Stimulated activated CD4-positive, alpha-beta T cell treated with anti-CD3 and anti-CD28 coated beads, Interleukin-4, amount 100 ng/mL, for 24 hours (primary cell): ENCODE results near the gene RBMS1.

ENCODE experiments used
- DNase-seq: peaks from one replicate; pipeline ENCODE4 v3.0.0-alpha.2; 2020

Gene RBMS1

GRCh38 chr2:160493227-160494028, at the start of gene RBMS1:
Gene RBMS1 (minus strand): TSS chr2:160493807. CDS start chr2:160493363, 444 bp downstream.
- peak; percentile 51 for DNase-seq

GRCh38 chr2:160541745-160542144, 48.1 kb upstream of the RBMS1 start:
- no peak for DNase-seq

DNA sequence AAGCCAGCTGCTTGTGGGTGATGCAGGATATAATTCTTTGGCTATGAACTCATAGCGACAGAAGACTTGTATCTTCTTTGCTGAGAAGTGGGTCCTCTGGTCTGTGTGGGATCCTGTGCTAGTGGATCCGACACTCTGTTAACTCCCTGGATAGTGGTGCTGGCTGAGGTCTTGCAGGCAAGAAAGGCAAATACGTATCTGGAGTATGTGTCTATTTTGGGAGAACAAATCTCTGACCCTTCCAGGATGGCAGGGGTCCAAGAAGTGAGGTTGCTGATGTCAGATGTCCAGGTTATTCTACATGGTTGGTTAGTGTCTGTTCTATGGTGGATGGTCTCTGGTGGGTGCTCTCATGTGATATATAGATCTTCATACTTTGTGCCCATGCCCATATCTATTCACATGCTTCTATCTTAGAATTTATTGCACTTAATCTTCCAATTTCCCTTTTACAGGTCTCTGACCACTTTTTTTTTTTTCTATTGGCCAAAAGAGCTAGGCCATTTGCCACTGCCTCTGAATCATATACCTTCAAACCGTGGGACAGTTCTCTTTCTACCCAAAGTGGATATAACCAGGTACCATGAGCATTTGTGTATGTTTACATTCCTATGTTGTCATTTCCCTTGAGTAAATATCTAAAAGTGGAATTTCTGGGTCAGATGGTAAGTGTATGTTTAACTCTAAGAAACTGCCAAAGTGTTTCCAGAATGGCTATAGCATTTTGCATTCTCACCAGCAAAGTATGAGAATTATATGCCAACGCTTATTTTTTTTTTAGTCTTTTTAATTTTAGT, 45.1 kb upstream of the RBMS1 start:
- no peak for DNase-seq

GRCh38 chr2:160538115-160538514, 44.5 kb upstream of the RBMS1 start:
- no peak for DNase-seq

- no peak for DNase-seq
Measured at GRCh38 chr2:160534996-160535395, 41.4 kb upstream of the RBMS1 start.

DNA sequence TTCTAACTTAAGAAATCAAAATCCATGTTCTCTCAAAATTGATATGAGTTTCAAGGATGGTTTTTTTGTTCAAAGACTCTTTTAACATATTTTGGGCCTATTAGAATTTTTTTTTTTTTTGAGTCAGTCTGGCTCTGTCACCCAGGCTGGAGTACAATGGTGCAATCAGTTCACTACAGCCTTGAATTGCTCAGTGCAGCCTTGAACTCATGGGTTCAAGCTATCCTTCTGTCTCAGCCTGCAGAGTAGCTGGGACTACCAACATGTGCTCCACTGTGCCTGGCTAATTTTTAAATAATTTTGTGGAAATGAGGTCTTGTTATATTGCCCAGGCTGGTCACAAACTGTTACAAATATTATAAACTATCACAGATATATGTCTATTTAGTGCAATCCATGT, 40.6 kb upstream of the RBMS1 start:
- no peak for DNase-seq

- DNase-seq: no peak
Measured at GRCh38 chr2:160533482-160533881, 39.9 kb upstream of the RBMS1 start.

GRCh38 chr2:160532388-160532787, 38.8 kb upstream of the RBMS1 start:
- DNase-seq: no peak

GRCh38 chr2:160522951-160523710, 29.5 kb upstream of the RBMS1 start:
- DNase-seq: no peak

GRCh38 chr2:160517731-160518130, 24.1 kb upstream of the RBMS1 start:
- DNase-seq: no peak

- peak; percentile 30 for DNase-seq
Measured at GRCh38 chr2:160516547-160517365, 23.1 kb upstream of the RBMS1 start.

- no peak for DNase-seq
Measured at GRCh38 chr2:160515120-160515519, 21.5 kb upstream of the RBMS1 start.

DNA sequence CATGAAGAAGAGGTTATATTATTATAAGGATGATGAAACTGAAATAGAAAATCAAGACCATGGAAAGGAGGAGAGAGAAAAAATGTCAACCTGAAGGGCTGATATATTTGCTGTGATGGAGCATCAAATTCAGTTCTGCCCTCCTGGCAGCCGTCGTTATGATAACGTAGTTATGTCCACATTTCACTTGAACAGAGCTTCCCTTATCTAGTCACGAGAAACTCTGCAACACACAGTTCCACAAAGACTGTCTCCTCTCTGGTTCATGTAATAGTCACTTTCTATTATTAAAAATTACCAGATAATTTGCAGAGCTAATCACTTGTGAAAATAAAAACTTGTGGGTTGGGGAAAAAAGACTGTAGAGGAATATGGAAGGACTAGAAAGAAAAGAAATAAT, 19.5 kb upstream of the RBMS1 start:
- no peak for DNase-seq

GRCh38 chr2:160512491-160512890, 18.9 kb upstream of the RBMS1 start:
- DNase-seq: no peak

DNA sequence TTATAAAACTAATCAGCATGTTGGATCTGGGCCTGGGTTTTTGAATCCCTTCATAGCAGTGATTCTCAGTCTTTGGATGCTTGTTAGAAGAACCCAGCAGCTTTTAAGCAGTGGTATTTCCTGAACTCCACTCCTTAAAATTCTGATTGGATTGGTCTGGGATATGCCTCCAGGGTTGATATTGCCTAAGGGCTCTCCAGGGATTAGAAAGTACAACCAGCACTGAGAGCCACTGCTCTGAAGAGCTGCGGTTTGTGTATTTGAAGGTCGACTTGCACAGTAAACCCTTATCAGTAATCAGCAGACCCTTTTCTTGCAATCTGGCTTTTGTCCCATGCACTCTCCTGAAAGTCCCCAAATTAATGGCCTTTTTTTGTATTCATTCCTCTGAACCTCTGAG, 17.0 kb upstream of the RBMS1 start:
- no peak for DNase-seq

DNA sequence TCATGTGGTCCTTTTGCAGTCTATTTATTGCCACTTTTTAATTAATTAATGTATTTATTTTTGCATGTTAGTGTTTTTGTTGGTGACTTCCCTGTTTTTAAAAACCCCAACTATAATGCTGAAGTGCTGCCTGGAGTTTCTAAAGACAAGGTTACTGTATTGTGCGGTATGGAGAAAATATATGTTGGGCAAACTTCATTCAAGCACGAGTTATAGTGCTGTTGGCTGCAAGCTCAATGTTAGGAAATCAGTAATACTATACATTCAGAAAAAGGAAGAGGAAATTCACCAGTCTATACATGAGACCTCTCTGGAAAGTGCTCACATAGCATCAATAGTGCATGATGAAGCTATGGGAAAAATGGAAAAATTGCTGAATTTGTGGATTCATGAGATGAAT, 15.4 kb upstream of the RBMS1 start:
- DNase-seq: no peak

DNA sequence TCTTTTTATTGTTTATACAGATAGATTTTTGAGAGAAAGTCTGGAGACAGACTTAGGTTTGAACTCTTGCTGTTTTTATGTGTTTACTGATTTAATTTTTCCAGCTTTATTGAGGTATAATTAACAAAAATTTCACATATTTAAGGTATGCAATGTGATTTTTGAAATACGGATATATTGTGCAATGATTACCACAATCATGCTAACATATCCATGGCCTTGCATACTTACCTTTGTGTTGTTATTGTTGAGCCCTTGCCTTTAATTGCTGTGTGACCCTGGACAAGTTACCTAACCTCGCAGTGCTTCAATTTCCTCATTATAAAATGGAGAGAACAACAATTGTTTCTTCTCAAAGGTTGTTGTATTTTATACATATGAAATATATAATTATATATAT, 13.9 kb upstream of the RBMS1 start:
- DNase-seq: no peak

GRCh38 chr2:160507046-160507407, 13.4 kb upstream of the RBMS1 start:
- DNase-seq: no peak

DNA sequence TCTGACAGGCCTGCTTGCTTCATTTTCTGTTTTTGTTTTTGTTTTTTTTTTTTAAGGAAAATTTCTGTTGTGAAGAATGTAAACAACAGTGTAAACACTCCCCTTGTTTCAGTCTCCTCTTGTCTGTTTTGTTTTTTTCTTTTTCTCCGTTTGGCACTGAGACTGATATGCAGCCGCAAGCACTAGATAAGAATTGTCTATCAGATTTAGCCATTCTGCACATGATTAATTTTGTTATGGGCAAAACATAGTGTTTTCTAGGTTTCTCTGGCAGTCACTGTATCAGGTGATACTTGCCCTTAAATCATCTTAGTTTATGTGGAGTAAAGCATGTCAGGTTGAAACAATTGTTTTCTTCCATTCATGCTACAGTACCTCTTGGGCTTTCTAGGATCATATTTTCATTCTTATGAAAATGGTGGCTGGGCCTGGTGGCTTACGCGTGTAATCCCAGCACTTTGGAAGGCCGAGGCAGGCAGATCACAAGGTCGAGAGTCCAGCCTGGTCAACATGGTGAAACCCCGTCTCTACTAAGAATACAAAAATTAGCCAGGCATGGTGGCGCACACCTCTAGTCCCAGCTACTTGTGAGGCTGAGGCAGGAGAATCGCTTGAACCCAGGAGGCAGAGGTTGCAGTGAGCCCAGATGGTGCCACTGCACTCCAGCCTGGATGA, 12.9 kb upstream of the RBMS1 start:
- no peak for DNase-seq

- DNase-seq: no peak
Measured at GRCh38 chr2:160505256-160505655, 11.6 kb upstream of the RBMS1 start.

DNA sequence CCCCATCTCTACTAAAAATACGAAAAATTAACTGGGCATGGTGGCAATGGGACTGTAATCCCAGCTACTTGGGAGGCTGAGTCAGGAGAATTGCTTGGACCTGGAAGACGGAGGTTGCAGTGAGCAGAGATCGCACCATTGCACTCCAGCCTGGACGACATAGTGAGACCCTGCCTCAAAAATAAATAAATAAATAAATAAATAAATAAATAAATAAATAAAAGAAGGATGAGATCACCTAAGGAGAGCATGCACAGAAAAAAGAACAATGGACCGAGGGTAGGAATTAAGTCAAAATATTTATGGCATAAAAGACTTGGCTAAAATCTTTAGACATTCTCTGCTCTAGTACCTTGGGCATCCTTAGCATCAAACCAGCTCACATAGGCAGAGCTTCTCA, 8.9 kb upstream of the RBMS1 start:
- DNase-seq: no peak

DNA sequence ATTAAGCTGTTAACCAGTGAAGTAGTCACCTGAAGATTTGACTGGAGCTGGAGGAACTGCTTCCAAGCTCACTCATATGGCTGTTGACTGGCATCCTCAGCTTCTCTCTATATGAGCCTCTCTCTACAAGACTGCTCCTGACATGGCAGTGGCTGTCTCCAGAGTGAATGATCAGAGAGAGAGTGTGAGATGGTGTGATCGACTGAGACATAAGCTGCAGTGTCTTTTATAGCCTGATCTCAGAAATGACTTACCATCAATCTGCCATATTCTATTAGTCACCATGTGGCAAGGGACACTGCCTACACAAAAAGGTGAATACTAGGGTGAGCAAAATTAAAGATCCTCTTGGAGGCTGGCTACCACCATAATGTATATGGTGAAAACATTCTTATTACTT, 7.8 kb upstream of the RBMS1 start:
- DNase-seq: no peak
